Endothelial cell of umbilical vein (primary cell): ENCODE data around the gene SLC38A1. TPM values are rescaled to one million over a fixed set of nuclear protein-coding genes. Genes with fewer than 3 reads are reported as not detected.
A peak's percentile ranks its signal among the peaks of the same experiment; 100 is the strongest.

Experiments used
- Bru-seq: library from RNA; stranded (reverse); fragments of 400-500 nt; gene quantifications from one replicate; lab custom pipeline; 2021; lab: Mats Ljungman, UMichigan
- BruChase-seq, 2 experiments: library from RNA; stranded (reverse); fragments of 400-500 nt; gene quantifications; one replicate each; lab custom pipeline; 2021; lab: Mats Ljungman, UMichigan
- BruUV-seq: library from RNA; stranded (reverse); fragments of 400-500 nt; replicated peaks from 2 replicates; lab custom pipeline; 2021; lab: Mats Ljungman, UMichigan
- CTCF ChIA-PET: fragments of 300-600, 350-600 bp; sonication (Branson Sonifier 250); formaldehyde crosslinking; loops from one replicate; lab custom pipeline; 2021; ENCODE audit warnings: antibody characterized with exemption, inconsistent platforms; lab: Charles Lee
- POLR2A ChIA-PET: fragments of 300-600, 350-600 bp; sonication (Branson Sonifier 250); formaldehyde crosslinking; loops from one replicate; lab custom pipeline; 2021; ENCODE audit warnings: antibody characterized with exemption, inconsistent platforms; lab: Charles Lee
- DNase-seq: peaks from one replicate; pipeline ENCODE4 v3.0.0-alpha.2; 2011; ENCODE audit warnings: low read depth, low spot score
- FAIRE-seq: peaks from 2 replicates; lab custom pipeline; 2011; peaks lifted over from hg19 to GRCh38; lab: Jason Lieb, UNC
- H2AFZ ChIP-seq: 2 replicates; pipeline ENCODE4 v1.6.0; 2012; ENCODE audit warnings: low read depth, low read length, control low read depth, inconsistent platforms
- H3K27ac ChIP-seq: 2 replicates; pipeline ENCODE4 v1.5.1; 2011; ENCODE audit warnings: low read depth, mild to moderate bottlenecking, control low read depth, low read length, moderate library complexity; ENCODE audit not compliant: insufficient read depth
- H3K27me3 ChIP-seq, 2 experiments: 2 replicates each; pipeline versions ENCODE4 v1.6.0 to v1.6.1; 2011; ENCODE audit warnings: low read length in 2 of 2, mixed read lengths in 1 of 2; ENCODE audit not compliant: control insufficient read depth in 2 of 2, insufficient read depth in 2 of 2
- H3K36me3 ChIP-seq, 2 experiments: 2 replicates in 1 of 2; 3 replicates in 1 of 2; pipeline ENCODE4 v1.5.1; 2011; ENCODE audit warnings: low read length in 2 of 2, mild to moderate bottlenecking in 1 of 2, moderate library complexity in 1 of 2; ENCODE audit not compliant: control insufficient read depth in 2 of 2, insufficient read depth in 2 of 2; ENCODE audit errors: extremely low read depth in 1 of 2
- H3K4me1 ChIP-seq: 3 replicates; pipeline ENCODE4 v1.5.1; 2011; ENCODE audit warnings: mild to moderate bottlenecking, low read length; ENCODE audit not compliant: control insufficient read depth, insufficient read depth; ENCODE audit errors: extremely low read depth
- H3K4me2 ChIP-seq: 2 replicates; pipeline ENCODE4 v1.6.1; 2011; ENCODE audit warnings: low read length, control low read depth, mixed read lengths; ENCODE audit not compliant: insufficient read depth
- H3K4me3 ChIP-seq, 3 experiments: fragments of 200-600 bp in 1 of 3; sonication (generic), shearing (Covaris generic) in 1 of 3; replicated peaks in 1 of 3; 2 replicates each; pipeline ENCODE4 v1.5.1; 2011 to 2016; ENCODE audit warnings: control low read depth in 3 of 3, low read length in 3 of 3, mild to moderate bottlenecking in 2 of 3, inconsistent platforms in 1 of 3, low read depth in 1 of 3, moderate library complexity in 1 of 3; ENCODE audit not compliant: insufficient read depth in 1 of 3
- H3K79me2 ChIP-seq: 2 replicates; pipeline ENCODE4 v1.6.0; 2012; ENCODE audit warnings: low read length, inconsistent platforms; ENCODE audit not compliant: control insufficient read depth, insufficient read depth
- H3K9ac ChIP-seq: replicated peaks from 2 replicates; pipeline ENCODE3; 2011; ENCODE audit warnings: low read length, control low read depth; ENCODE audit not compliant: insufficient read depth; ENCODE audit errors: extremely low read depth
- H3K9me1 ChIP-seq: replicated peaks from 3 replicates; pipeline ENCODE4 v1.6.0; 2011; ENCODE audit warnings: mild to moderate bottlenecking, low read length; ENCODE audit not compliant: control insufficient read depth, insufficient read depth; ENCODE audit errors: extremely low read depth
- H3K9me3 ChIP-seq: replicated peaks from 2 replicates; pipeline ENCODE4 v1.5.1; 2012; ENCODE audit warnings: low read length, inconsistent platforms; ENCODE audit not compliant: control insufficient read depth, insufficient read depth
- H4K20me1 ChIP-seq: replicated peaks from 2 replicates; pipeline ENCODE3; 2011; ENCODE audit warnings: mild to moderate bottlenecking, low read length; ENCODE audit not compliant: control insufficient read depth, insufficient read depth; ENCODE audit errors: extremely low read depth
- EZH2 ChIP-seq: IDR thresholded peaks from 2 replicates; pipeline ENCODE4 v1.6.1; 2012; ENCODE audit warnings: borderline replicate concordance, low read depth, mild to moderate bottlenecking, moderate library complexity, low read length, inconsistent platforms; ENCODE audit not compliant: severe bottlenecking
- MAX ChIP-seq: IDR thresholded peaks from 2 replicates; pipeline ENCODE4 v1.6.1; 2011; ENCODE audit not compliant: insufficient read depth, insufficient read length
- MYC ChIP-seq: IDR thresholded peaks from one replicate; pipeline ENCODE4 v1.6.1; 2011; ENCODE audit warnings: mild to moderate bottlenecking, low read depth, low read length
- POLR2A ChIP-seq: IDR thresholded peaks from 2 replicates; pipeline ENCODE4 v1.6.1; 2012; ENCODE audit warnings: low read depth, mild to moderate bottlenecking, control low read depth, low read length
- POLR2AphosphoS5 ChIP-seq: IDR thresholded peaks from 2 replicates; pipeline ENCODE4 v1.6.1; 2012; ENCODE audit warnings: low read depth, mild to moderate bottlenecking, control low read depth, low read length, moderate library complexity; ENCODE audit not compliant: insufficient read depth
- dilution Hi-C: fragments of 300-500 bp; cut with MboI; formaldehyde crosslinking; loops from one replicate; pipeline ENCODE4 v1.15.0; 2019; ENCODE audit warnings: low sequenced_read_pairs; ENCODE audit not compliant: extremely low pct_ligation_motif_present
- intact Hi-C: fragments of 100-400 bp; cut with micrococcal nuclease; formaldehyde crosslinking; loops from one replicate; pipeline ENCODE4 v1.10.0; 2022
- long read RNA-seq: library from polyadenylated mRNA; stranded (forward); transcript quantifications from one replicate; pipeline ENCODE4 v2.0.0, GENCODE V29; 2021
- polyA minus RNA-seq, 3 experiments: library from RNA; depleted of rRNA, polyadenylated mRNA; stranded (reverse); fragments of >200 nt; gene quantifications; 1 replicate in 1 of 3; 2 replicates in 2 of 3; pipeline ENCODE4 v1.2.3, GENCODE V29; 2011
- polyA plus RNA-seq, 4 experiments: library from polyadenylated mRNA; depleted of rRNA in 3 of 4; stranded (reverse) in 3 of 4; unstranded in 1 of 4; fragments of >200 nt; gene quantifications; 2 replicates each; pipeline versions ENCODE4 v1.2.1 to v1.2.3, GENCODE V29; 2011 to 2012; ENCODE audit warnings: missing spikeins in 1 of 4
- total RNA-seq: library from RNA; stranded (reverse); gene quantifications from 2 replicates; pipeline ENCODE4 v1.2.3, GENCODE V29; 2021

The SLC38A1 gene
- 81.0 and 86.4 TPM in 2 replicates for total RNA-seq
- 17.2 and 23.6 TPM in 2 replicates for polyA plus RNA-seq
- 16.7 TPM in 2 replicates for polyA plus RNA-seq (2011; cell fraction: cytosol; rRNA removed)
- polyA plus RNA-seq (2011; cell fraction: nucleus; rRNA removed): 30.9 and 38.9 TPM in 2 replicates
- polyA plus RNA-seq (2012): 56.7 and 79.2 TPM in 2 replicates
- polyA minus RNA-seq: 76.5 and 103 TPM in 2 replicates
- 212 TPM for polyA minus RNA-seq (2011; cell fraction: cytosol; rRNA and poly(A)+ RNA removed)
- polyA minus RNA-seq (2011; cell fraction: nucleus; rRNA and poly(A)+ RNA removed): 70.3 and 93.2 TPM in 2 replicates
- Bru-seq, nascent RNA: percentile 96 among the genes with signal in this experiment
- BruChase-seq, experiment 1, labeled RNA remaining after a 6-hour chase: percentile 96 among the genes with signal in this experiment
- BruChase-seq, experiment 2, labeled RNA remaining after a 2-hour chase: percentile 93 among the genes with signal in this experiment
- long read RNA-seq, full-length matches to known transcripts: 32 of 69 reads
- long read RNA-seq, partial matches to known transcripts: 3 of 69 reads
- long read RNA-seq, other reads (novel, unspliced or antisense): 34 of 69 reads

- Histone ChIP-seq H3K4me1 (peaks cover 31% of the 10 kb centered on the region), H3K9me3 (no peaks in the 10 kb centered on the region), H2AFZ (peak within 1 kb of the TSS; percentile 46), H3K36me3 (no peaks in the 10 kb centered on the region), H3K27me3 (no peaks in the 10 kb centered on the region), H3K4me2 (peak within 1 kb of the TSS; percentile 97), H3K27ac (peak within 1 kb of the TSS; percentile 82), H3K9me1 (no peaks in the 10 kb centered on the region), H3K4me3 (peak within 1 kb of the TSS; percentile 59 to 85 (median 84)), H4K20me1 (no peaks in the 10 kb centered on the region), H3K9ac (peak within 1 kb of the TSS; percentile 95), H3K79me2 (peaks cover 46% of the 10 kb centered on the region)
- TF ChIP-seq MYC: peak; percentile 33
- TF ChIP-seq EZH2: no peak
- TF ChIP-seq POLR2A: peak; percentile 66
- peak; percentile 48 for TF ChIP-seq MAX
- peak; percentile 60 for TF ChIP-seq POLR2AphosphoS5
- ChIA-PET CTCF (interaction anchor here (1.0 to 1.4 kb wide), 5 partner anchors 31 to 715 kb away, joined by 3 to 6 read pairs (median 3); no protein-coding TSS in a partner anchor), POLR2A (interaction anchor here (0.6 kb wide), 1 partner anchor 51 kb away, joined by 6 read pairs; no protein-coding TSS in a partner anchor)
- DNase-seq: peak; percentile 73
- dilution Hi-C loops: no loop called here
- BruUV-seq: no TSS peak
- intact Hi-C loops: loop anchor here (1.0 to 10.0 kb wide), 6 partner anchors 49 to 813 kb away; partner anchors contain the start of gene SLC38A2
- peak; percentile 12 for FAIRE-seq
These were observed at the start of gene SLC38A1 for GRCh38 chr12:46268583-46269428. SLC38A1 (minus strand) TSS chr12:46269043; CDS start chr12:46239800, 29,243 bp downstream.
